ENCODE results near the gene KIF6. TPM values are rescaled to one million over a fixed set of nuclear protein-coding genes. Genes with fewer than 3 reads are reported as not detected.
"Not testable (repeated sequence)": the region's sequence is repeated elsewhere in the genome, so short reads cannot be mapped to it uniquely, and the experiment has no call there.

KIF6 gene
- total RNA-seq, 1 experiment from 2014 or later, result not detected

DNA sequence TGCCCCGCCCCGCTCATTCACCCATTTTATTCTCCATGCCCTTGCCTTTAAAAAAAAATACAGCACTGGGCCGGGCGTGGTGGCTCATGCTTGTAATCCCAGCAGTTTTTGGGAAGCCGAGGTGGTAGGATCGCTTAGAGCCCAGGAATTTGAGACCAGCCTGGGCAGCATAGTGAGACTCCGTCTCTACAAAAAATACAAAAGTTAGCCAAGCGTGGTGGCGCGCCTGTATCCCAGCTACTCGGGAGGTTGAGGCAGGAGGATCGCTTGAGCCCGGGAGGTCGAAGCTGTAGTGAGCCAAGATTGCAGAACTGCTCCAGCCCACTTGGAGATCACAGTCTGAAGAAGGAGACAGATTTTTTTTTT is 407 bp upstream of the KIF6 start (continued):
- no peak for TF ChIP-seq ELF1 (IDR thresholded peaks at IDR 0.05; ENCODE audit: borderline replicate concordance, low read depth)

DNA sequence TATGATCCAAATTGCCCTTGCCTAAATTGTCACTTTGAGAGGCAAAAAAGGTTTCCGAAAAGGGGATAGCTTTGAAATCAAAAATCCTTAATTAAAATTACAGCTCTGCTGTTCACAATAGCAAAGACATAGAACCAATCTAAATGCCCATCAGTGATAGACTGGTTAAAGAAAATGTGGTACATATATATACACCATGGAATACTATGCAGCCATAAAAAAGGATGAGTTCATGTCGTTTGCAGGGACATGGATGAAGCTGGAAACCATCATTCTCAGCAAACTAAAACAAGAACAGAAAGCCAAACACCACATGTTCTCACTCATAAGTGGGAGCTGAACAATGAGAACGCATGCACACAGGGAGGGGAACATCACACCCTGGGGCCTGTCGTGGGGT is 1.9 kb downstream of the KIF6 start:
- H3K79me2 ChIP-seq (ENCODE audit: insufficient read depth, low read length); H2AFZ ChIP-seq (ENCODE audit: low read depth, low read length, poor library complexity, severe bottlenecking); H4K20me1 ChIP-seq (ENCODE audit: insufficient read depth); H3K27me3 ChIP-seq (ENCODE audit: insufficient read depth, low read length); H3K27ac ChIP-seq (ENCODE audit: low read depth, low read length); BruUV-seq (replicated peaks); RAD21 ChIA-PET (ENCODE audit: low non-redundant PET in 1 of 2, low total read pairs in 2 of 2, uncharacterized antibody in 2 of 2, unreplicated experiment in 2 of 2); H3K36me3 ChIP-seq (ENCODE audit: control insufficient read depth in 1 of 2, insufficient read depth in 2 of 2, low read length in 2 of 2); H3K9me2 ChIP-seq (ENCODE audit: insufficient read depth); H3K4me2 ChIP-seq (ENCODE audit: low read length); ATAC-seq; H3K4me1 ChIP-seq (ENCODE audit: control insufficient read depth in 1 of 2, insufficient read depth in 2 of 2, low read length in 2 of 2); POLR2A ChIA-PET; H3K4me3 ChIP-seq (replicated peaks in 1 of 2; ENCODE audit: low read depth in 1 of 2, low read length in 2 of 2); DNase-seq (ENCODE audit: low read depth, low spot score); intact Hi-C loops (cut with micrococcal nuclease); H3K9ac ChIP-seq (ENCODE audit: low read length); H3K9me3 ChIP-seq (ENCODE audit: control insufficient read depth in 1 of 2, insufficient read depth in 1 of 2, low read depth in 1 of 2, low read length in 2 of 2); CTCF ChIA-PET: not testable (repeated sequence)

GRCh38 chr6:39714802-39715201 is 10.4 kb downstream of the KIF6 start:
- TF ChIP-seq FOSL1 (IDR thresholded peaks at IDR 0.05; ENCODE audit: low read depth), result no peak
- TF ChIP-seq SRF (IDR thresholded peaks at IDR 0.05; ENCODE audit: low read depth), result no peak
- TF ChIP-seq EZH2phosphoT487 (IDR thresholded peaks at IDR 0.05; ENCODE audit: borderline replicate concordance), result no peak
- TF ChIP-seq CEBPB (IDR thresholded peaks at IDR 0.05; ENCODE audit: low read depth), result no peak
- TF ChIP-seq SIN3A (IDR thresholded peaks at IDR 0.05; ENCODE audit: low read depth), result no peak
- Histone ChIP-seq H4K20me1 (ENCODE audit: insufficient read depth) (no peaks in the 10 kb centered on the region), H3K4me1 (ENCODE audit: control insufficient read depth in 1 of 2, insufficient read depth in 2 of 2, low read length in 2 of 2) (no peaks in the 10 kb centered on the region), H3K4me3 (replicated peaks in 1 of 2; ENCODE audit: low read depth in 1 of 2, low read length in 2 of 2) (no peak overlapping the region), H3K27ac (ENCODE audit: low read depth, low read length) (no peak overlapping the region), H3K79me2 (ENCODE audit: insufficient read depth, low read length) (no peaks in the 10 kb centered on the region), H2AFZ (ENCODE audit: low read depth, low read length, poor library complexity, severe bottlenecking) (no peak overlapping the region), H3K36me3 (ENCODE audit: control insufficient read depth in 1 of 2, insufficient read depth in 2 of 2, low read length in 2 of 2) (no peaks in the 10 kb centered on the region), H3K9ac (ENCODE audit: low read length) (no peak overlapping the region), H3K4me2 (ENCODE audit: low read length) (no peak overlapping the region), H3K9me2 (ENCODE audit: insufficient read depth) (no peaks in the 10 kb centered on the region), H3K9me3 (ENCODE audit: control insufficient read depth in 1 of 2, insufficient read depth in 1 of 2, low read depth in 1 of 2, low read length in 2 of 2) (no peaks in the 10 kb centered on the region), H3K27me3 (ENCODE audit: insufficient read depth, low read length) (peaks cover 19% of the 10 kb centered on the region)
- RAD21 ChIA-PET (ENCODE audit: low non-redundant PET in 1 of 2, low total read pairs in 2 of 2, uncharacterized antibody in 2 of 2, unreplicated experiment in 2 of 2), result no interaction called here
- ATAC-seq (no peak), DNase-seq (ENCODE audit: low read depth, low spot score) (no peak)
- CTCF ChIA-PET, result no interaction called here
- BruUV-seq (replicated peaks), result no TSS peak
- POLR2A ChIA-PET, result no interaction called here
- intact Hi-C loops (cut with micrococcal nuclease), result no loop called here
